ENCODE results near the gene ADAT1. TPM values are rescaled to one million over a fixed set of nuclear protein-coding genes. Genes with fewer than 3 reads are reported as not detected.
A peak's percentile ranks its signal among the peaks of the same experiment; 100 is the strongest.

The ADAT1 gene
- total and polyA plus RNA-seq, 2 of the 13 experiments (the other 11 are each of a cell fraction or from before 2014, with no cell fraction given): 18.4 to 40.8 TPM

DNA sequence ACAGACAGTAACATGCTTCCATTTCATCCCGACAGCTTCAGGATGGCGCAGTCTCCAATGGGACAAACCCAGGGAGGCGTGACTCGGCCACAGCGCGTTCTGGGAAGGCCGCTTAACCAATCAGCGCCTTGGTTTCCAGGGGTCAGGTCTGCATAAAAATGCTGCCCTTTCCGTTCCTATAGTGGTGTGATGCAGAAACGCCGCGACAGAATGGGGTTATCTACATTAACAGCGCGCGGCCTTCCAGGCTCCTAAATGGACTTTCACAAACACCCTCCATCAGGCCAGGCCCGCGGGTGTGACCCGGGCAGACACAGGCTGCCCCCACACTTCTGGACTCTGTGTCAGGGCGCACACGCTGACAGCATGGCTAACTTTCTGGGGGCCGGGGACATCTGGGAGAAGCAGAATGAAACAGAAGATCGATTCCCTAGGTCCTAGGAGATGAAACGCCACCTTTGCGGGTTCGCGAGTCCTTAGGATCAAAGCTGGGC is 67.8 kb downstream of the ADAT1 start (continued):
- TF ChIP-seq MAZ (IDR thresholded peaks at IDR 0.05; ENCODE audit: borderline replicate concordance, low read depth, low read length): no peak
- peak; percentile 10; the same call in 1 of the 2 replicates for TF ChIP-seq MAZ (CRISPR knock-in tag; IDR thresholded peaks at IDR 0.05; ENCODE audit: low read depth)
- TF ChIP-seq BCL6 (CRISPR knock-in tag; IDR thresholded peaks at IDR 0.05): 0 out of 2 replicates have a peak, but pooled peaks have one; percentile 7
- TF ChIP-seq SP1 (IDR thresholded peaks at IDR 0.05): no peak
- peak; percentile 35; the same call in 1 of the 2 replicates for TF ChIP-seq SP1 (CRISPR knock-in tag; IDR thresholded peaks at IDR 0.05)
- no peak for TF ChIP-seq ZNF546 (CRISPR knock-in tag; conservative IDR thresholded peaks at IDR 0.05)
- TF ChIP-seq KDM3A (CRISPR knock-in tag; IDR thresholded peaks at IDR 0.05; ENCODE audit: low read depth): no peak
- TF ChIP-seq KLF11 (CRISPR knock-in tag; IDR thresholded peaks at IDR 0.05): no peak
- TF ChIP-seq, protein P1, sequence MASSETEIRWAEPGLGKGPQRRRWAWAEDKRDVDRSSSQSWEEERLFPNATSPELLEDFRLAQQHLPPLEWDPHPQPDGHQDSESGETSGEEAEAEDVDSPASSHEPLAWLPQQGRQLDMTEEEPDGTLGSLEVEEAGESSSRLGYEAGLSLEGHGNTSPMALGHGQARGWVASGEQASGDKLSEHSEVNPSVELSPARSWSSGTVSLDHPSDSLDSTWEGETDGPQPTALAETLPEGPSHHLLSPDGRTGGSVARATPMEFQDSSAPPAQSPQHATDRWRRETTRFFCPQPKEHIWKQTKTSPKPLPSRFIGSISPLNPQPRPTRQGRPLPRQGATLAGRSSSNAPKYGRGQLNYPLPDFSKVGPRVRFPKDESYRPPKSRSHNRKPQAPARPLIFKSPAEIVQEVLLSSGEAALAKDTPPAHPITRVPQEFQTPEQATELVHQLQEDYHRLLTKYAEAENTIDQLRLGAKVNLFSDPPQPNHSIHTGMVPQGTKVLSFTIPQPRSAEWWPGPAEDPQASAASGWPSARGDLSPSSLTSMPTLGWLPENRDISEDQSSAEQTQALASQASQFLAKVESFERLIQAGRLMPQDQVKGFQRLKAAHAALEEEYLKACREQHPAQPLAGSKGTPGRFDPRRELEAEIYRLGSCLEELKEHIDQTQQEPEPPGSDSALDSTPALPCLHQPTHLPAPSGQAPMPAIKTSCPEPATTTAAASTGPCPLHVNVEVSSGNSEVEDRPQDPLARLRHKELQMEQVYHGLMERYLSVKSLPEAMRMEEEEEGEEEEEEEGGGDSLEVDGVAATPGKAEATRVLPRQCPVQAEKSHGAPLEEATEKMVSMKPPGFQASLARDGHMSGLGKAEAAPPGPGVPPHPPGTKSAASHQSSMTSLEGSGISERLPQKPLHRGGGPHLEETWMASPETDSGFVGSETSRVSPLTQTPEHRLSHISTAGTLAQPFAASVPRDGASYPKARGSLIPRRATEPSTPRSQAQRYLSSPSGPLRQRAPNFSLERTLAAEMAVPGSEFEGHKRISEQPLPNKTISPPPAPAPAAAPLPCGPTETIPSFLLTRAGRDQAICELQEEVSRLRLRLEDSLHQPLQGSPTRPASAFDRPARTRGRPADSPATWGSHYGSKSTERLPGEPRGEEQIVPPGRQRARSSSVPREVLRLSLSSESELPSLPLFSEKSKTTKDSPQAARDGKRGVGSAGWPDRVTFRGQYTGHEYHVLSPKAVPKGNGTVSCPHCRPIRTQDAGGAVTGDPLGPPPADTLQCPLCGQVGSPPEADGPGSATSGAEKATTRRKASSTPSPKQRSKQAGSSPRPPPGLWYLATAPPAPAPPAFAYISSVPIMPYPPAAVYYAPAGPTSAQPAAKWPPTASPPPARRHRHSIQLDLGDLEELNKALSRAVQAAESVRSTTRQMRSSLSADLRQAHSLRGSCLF (CRISPR knock-in tag; IDR thresholded peaks at IDR 0.05; ENCODE audit: borderline replicate concordance): no peak
- TF ChIP-seq, protein P2, sequence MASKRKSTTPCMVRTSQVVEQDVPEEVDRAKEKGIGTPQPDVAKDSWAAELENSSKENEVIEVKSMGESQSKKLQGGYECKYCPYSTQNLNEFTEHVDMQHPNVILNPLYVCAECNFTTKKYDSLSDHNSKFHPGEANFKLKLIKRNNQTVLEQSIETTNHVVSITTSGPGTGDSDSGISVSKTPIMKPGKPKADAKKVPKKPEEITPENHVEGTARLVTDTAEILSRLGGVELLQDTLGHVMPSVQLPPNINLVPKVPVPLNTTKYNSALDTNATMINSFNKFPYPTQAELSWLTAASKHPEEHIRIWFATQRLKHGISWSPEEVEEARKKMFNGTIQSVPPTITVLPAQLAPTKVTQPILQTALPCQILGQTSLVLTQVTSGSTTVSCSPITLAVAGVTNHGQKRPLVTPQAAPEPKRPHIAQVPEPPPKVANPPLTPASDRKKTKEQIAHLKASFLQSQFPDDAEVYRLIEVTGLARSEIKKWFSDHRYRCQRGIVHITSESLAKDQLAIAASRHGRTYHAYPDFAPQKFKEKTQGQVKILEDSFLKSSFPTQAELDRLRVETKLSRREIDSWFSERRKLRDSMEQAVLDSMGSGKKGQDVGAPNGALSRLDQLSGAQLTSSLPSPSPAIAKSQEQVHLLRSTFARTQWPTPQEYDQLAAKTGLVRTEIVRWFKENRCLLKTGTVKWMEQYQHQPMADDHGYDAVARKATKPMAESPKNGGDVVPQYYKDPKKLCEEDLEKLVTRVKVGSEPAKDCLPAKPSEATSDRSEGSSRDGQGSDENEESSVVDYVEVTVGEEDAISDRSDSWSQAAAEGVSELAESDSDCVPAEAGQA (IDR thresholded peaks at IDR 0.05; ENCODE audit: low read depth): no peak
- TF ChIP-seq, protein P2 (CRISPR knock-in tag; IDR thresholded peaks at IDR 0.05; ENCODE audit: borderline replicate concordance): no peak
- no peak for TF ChIP-seq ZC3H13 (CRISPR knock-in tag; IDR thresholded peaks at IDR 0.05)
- no peak for TF ChIP-seq GABPA (IDR thresholded peaks at IDR 0.05; ENCODE audit: low read depth, low read length)
- peak; percentile 61 for TF ChIP-seq GABPA (CRISPR knock-in tag; IDR thresholded peaks at IDR 0.05; ENCODE audit: low read depth)
- TF ChIP-seq, protein P3, sequence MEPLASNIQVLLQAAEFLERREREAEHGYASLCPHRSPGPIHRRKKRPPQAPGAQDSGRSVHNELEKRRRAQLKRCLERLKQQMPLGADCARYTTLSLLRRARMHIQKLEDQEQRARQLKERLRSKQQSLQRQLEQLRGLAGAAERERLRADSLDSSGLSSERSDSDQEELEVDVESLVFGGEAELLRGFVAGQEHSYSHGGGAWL (CRISPR knock-in tag; IDR thresholded peaks at IDR 0.05): 0 out of 2 replicates have a peak, but pooled peaks have one; percentile 4
- TF ChIP-seq ZBTB8A (CRISPR knock-in tag; IDR thresholded peaks at IDR 0.05; ENCODE audit: borderline replicate concordance, low read depth): no peak
- peak in 1 of 2 experiments; percentile 59; a peak in 1 of 4 replicates for TF ChIP-seq POLR2A (IDR thresholded peaks at IDR 0.05; ENCODE audit: insufficient read depth in 1 of 2, low read depth in 2 of 2, low read length in 2 of 2)
- peak; percentile 71; the same call in 1 of the 2 replicates for TF ChIP-seq PCBP1 (IDR thresholded peaks at IDR 0.05; ENCODE audit: borderline replicate concordance, low read depth, low read length)
- TF ChIP-seq MYNN (CRISPR knock-in tag; IDR thresholded peaks at IDR 0.05; ENCODE audit: low read depth): no peak
- peak; percentile 13; the same call in 1 of the 2 replicates for TF ChIP-seq PITX1 (CRISPR knock-in tag; IDR thresholded peaks at IDR 0.05)
- TF ChIP-seq ZNF251 (CRISPR knock-in tag; IDR thresholded peaks at IDR 0.05): 0 out of 2 replicates have a peak, but pooled peaks have one; percentile 49
- TF ChIP-seq KAT8 (CRISPR knock-in tag; IDR thresholded peaks at IDR 0.05): peak; percentile 75
